ENCODE data around the gene EPHA6. TPM values are rescaled to one million over a fixed set of nuclear protein-coding genes. Genes with fewer than 3 reads are reported as not detected.
A peak's percentile ranks its signal among the peaks of the same experiment; 100 is the strongest.

The EPHA6 gene
- total RNA-seq, 1 donor from 2014 or later, result not detected

- Histone ChIP-seq H3K27me3 (ENCODE audit: control insufficient read depth, insufficient read depth, low read length) (no peaks in the 10 kb centered on the region), H3K36me3 (ENCODE audit: control insufficient read depth, insufficient read depth, low read length) (no peaks in the 10 kb centered on the region), H3K4me3 (ENCODE audit: low read depth, low read length) (no peak overlapping the region)
- DNase-seq (ENCODE audit: low read depth), result no peak
- no peak for TF ChIP-seq CTCF (IDR thresholded peaks at IDR 0.05; ENCODE audit: insufficient read depth, low read length, poor library complexity, severe bottlenecking)
These were observed 963.8 kb downstream of the EPHA6 start for GRCh38 chr3:97778152-97778551.

GRCh38 chr3:97793420-97794019 is 979.1 kb downstream of the EPHA6 start:
- DNase-seq (ENCODE audit: low read depth), result peak; percentile 14
- no peak overlapping the region for H3K4me3 ChIP-seq (ENCODE audit: low read depth, low read length)
- peak; percentile 70 for TF ChIP-seq CTCF (IDR thresholded peaks at IDR 0.05; ENCODE audit: insufficient read depth, low read length, poor library complexity, severe bottlenecking)

GRCh38 chr3:97795951-97796350 is 981.6 kb downstream of the EPHA6 start:
- DNase-seq (ENCODE audit: low read depth), result no peak
- Histone ChIP-seq H3K27me3 (ENCODE audit: control insufficient read depth, insufficient read depth, low read length) (no peaks in the 10 kb centered on the region), H3K36me3 (ENCODE audit: control insufficient read depth, insufficient read depth, low read length) (no peaks in the 10 kb centered on the region), H3K4me3 (ENCODE audit: low read depth, low read length) (no peak overlapping the region)
- TF ChIP-seq CTCF (IDR thresholded peaks at IDR 0.05; ENCODE audit: insufficient read depth, low read length, poor library complexity, severe bottlenecking), result no peak

More at GRCh38 chr3:97793420-97794019, 979.1 kb downstream of the EPHA6 start:
- Histone ChIP-seq H3K36me3 (ENCODE audit: control insufficient read depth, insufficient read depth, low read length) (no peaks in the 10 kb centered on the region), H3K27me3 (ENCODE audit: control insufficient read depth, insufficient read depth, low read length) (no peaks in the 10 kb centered on the region)
